GM19467 (cell line): ENCODE results near the gene SCRG1.

Experiments used
- ATAC-seq: cut with Tn5 transposase; IDR thresholded peaks from one replicate; pipeline ENCODE4 v1.9.1; 2021; ENCODE audit warnings: mild to moderate bottlenecking, moderate library complexity; ENCODE audit not compliant: unreplicated experiment

The SCRG1 gene

DNA sequence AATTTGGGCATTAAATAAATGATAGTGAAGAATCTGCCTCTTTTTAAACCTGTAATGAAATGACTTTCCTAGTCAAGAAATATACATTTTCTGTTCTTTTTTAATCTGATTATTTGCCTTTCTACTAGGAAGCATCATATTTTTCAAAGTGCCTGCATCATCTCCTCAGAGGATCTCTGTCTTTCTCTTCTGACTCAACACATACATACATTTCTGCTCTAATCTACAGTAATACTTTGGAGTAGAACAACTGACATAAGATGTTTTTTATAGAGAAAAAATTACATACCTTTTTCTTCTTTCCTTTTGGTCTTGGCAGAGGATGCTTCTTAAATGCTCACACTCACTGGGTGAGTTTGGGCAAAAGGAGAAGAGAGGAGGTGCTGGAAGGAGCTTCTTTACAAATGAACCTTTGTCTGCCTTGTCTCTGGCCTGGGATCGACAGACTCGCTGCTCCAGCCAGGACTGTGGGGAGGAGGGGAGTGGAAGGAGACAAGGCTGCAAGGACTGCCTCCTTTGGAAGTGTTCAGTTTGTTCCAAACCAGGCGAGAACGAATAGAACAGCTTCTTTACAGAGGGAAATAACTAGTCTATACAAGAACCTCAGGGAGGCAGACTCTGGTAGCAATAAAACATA is at the start of gene SCRG1:
Gene SCRG1, minus strand, starts transcription at position 338 of the 637 bp plus-strand sequence. CDS start 7,702 bp downstream, outside the sequence.
- ATAC-seq = no peak

DNA sequence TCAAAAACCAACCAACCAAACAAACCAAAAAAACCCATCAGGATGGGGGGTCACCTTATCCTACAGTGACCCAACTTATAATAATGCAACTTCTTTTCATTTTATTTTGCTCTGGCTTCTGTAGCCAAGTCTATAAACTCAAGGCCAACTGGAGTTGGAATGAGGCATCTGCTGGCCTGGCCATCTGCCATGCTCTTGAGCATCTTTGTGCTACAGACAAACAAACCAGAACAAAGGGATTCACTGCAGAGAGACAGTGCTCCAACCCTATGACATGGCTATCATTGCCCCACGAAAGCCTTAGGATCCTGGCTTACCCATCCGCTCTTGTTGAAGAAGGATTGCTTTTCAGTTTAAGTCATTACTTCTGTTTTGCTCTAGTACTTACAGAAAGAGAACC is 49.2 kb upstream of the SCRG1 start:
- no peak for ATAC-seq

DNA sequence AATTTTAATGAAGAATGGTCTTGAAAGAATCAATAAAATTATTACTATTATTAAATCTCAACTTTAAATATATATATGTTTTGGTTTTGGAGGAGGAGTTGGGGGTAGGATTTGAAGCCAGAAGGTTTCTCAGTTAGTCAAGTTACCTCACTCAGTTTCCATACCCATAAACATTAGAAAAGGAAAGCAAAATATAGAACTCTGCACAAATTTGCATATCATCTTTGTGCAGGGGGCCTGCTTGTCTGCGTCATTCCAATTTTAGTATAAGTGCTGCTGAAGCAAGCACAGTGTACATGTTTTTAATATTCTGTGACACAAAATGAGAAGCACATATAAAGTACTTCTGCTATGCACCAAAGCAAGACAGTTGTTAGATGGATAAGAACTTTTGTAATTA is 47.5 kb upstream of the SCRG1 start:
- ATAC-seq = peak; percentile 90

DNA sequence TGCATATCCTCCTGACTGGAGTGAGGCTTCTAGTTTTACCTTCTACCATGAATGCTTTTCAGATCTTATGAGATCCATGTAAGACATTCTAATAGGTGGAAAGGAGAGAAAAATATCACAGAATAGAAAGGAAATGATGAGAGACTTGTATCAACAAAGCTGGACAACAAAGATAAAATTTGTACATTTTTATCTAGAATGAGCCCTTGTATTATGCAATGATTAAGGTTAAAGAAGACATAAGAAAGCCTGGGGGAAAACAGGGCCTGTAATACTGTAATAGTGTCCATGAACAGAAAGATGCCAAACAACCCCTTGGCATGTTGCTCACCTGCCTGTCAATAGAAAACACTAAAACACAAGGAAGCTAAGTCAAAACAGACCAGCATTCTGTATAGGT is 44.2 kb upstream of the SCRG1 start:
- no peak for ATAC-seq

DNA sequence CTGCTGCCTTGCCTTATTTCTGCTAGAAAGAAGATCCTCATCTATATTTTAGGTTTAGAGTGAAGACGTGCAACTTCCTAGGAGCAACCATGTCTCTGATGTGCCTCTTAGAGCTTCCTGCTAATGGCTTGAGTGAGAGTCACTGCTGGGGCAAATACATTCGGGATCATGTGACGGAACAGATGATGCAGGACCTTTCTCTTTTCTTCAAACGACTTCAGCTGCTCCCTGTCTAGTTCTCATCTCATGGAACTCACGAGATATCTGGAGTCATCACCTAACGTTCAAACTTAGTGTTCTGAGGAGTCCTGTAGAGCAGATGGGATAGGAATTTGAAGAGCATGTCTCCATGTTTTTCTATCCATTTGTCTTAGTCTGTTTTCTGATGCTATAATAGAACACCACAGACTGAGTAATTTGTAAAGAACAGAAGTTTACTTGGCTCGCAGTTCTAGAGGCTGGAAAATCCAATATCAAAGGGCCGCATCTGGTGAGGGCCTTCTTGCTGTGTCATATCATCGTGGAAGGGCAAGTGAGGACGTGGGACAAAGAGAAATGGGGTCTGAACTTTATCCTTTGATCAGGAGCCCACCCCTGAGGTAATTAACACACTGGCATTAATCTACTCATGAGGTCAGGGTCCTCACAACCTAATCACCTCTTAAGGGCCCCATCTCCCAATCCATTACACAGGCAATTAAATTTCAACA is 43.5 kb upstream of the SCRG1 start:
- no peak for ATAC-seq

DNA sequence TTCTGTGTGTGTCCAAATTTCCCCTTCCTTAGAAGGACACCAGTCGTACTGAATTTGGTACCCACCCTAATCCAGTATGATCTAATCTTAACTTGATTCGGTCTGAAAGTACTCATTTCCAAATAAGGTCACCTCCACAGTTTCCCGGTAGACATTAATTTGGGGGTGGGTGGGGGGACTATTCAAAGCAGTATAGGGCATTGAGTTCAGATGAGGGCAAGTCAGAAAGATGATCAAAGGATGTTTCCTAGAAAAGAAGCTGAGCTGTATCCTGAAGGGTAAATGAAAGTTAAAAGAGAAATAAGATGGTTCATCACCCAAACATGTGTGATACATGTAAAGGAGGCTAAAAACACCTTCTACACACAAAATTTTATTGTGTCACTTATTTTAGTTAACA is 42.0 kb upstream of the SCRG1 start:
- no peak for ATAC-seq

DNA sequence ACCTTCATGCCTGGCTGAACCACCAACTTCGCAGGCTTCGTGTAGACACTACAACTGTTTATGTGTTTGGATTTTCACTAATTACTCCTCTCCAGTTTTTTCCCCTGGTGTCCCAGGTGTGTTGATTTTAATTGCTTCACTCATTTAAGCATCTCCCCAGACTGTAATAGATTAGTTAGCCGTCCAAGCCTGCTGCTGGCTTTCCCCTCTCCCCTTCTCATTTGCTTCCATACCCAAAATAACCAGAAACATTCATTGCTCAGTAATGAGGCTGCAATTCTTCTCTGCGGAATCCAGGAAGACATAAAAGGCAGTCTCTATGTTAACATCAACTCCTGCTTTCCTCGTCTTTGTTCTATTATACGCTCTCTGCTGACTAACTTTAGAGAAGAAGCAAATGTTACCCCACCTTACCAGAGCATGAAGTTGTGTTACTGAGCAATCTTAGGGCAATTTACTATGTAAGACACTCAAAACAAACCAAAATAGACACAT is 37.9 kb upstream of the SCRG1 start:
- no peak for ATAC-seq

DNA sequence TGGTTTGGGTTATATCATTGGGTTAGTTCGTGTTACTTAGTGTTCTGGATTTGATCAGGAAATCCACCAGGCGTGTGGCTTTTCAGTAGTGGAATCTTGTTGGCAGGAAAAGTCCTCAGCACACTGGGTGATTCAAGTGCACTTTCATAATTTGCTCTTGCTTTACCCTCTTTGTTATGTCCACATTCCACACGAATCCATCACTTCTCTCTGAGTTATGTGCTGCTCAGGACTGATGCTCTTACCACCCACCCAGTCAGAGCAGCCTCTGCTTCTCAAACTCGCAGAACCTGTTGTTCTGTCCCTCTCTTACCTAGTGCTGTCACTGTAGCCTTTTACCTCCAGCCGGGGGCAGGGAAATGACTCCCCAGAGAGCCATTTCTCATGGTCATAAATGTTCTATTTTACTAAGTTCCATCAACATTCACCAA is 37.2 kb upstream of the SCRG1 start:
- ATAC-seq = no peak

DNA sequence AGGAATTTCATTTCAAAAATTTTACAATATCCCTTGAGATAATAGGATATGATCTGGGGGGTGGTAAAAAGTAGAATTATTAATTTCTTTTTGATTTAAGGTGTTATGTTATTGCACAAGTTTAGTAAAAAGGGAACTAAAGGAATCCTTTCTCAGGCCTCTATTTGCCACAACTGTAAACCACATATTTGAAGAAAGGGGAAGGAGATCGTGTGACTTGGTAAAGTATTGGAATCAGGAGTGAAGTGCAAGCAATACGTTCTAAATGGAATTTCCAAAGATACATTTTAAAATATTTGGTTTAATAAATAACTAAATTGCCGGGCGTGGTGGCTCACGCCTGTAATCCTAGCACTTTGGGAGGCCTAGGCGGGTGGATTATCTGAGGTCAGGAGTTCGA is 35.3 kb upstream of the SCRG1 start:
- ATAC-seq = no peak

DNA sequence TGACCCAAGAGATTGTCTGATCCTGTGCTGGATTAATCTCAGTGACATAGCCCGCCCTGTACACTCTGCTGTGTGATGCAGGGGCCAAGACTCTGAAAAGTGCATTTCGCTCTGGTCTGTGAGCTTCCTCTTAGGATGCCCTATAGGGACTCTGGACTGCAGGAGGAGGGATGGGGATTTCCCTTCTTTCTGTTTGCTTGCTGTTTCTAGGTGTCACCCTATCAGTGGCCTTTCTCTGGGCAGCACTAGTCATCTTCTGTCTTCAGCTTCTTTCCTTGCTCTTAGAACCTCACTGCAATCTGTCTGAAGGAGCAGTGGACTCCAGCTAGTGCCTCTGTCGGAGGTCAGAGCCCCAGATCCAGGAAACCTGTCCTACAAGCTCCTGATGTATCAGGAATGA is 34.5 kb upstream of the SCRG1 start:
- no peak for ATAC-seq

DNA sequence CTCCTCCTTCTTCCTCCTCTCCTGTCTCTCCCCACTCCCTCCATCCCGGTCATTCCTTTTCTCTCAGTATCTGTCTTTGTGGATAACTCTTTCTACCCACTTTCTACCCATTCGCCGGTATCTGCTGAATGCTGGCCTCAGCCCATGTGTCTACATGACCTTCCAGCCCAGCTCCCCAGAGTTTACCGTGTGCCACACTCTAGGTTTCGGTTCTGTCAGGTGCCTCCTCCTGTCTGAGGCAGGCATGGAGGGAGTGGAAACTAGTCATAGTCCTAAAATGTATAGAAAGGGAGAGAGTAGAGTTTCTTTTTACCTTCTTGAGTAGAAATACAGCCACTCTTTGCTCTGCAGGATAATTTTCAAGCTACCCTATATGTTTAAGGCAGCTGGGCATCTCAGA is 33.5 kb upstream of the SCRG1 start:
- ATAC-seq = no peak

DNA sequence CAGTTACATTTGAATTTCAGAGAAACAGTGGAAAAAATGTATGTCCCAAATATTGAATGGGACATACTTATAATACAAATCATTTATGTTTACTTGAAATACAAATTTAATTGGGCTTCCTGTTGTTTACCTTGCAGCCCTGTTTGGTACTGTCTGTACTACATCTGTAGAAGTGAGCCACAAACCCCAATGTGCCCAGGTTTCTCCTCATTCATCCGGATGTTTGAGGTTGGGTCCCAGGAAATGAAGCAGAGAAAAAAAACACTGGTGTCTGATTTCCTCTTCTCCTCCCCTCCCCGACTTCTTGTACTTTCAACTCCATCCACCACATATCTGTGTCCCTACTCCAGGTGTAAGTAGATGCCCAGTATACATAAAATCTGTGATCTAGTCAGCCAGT is 27.1 kb upstream of the SCRG1 start:
- ATAC-seq = no peak

DNA sequence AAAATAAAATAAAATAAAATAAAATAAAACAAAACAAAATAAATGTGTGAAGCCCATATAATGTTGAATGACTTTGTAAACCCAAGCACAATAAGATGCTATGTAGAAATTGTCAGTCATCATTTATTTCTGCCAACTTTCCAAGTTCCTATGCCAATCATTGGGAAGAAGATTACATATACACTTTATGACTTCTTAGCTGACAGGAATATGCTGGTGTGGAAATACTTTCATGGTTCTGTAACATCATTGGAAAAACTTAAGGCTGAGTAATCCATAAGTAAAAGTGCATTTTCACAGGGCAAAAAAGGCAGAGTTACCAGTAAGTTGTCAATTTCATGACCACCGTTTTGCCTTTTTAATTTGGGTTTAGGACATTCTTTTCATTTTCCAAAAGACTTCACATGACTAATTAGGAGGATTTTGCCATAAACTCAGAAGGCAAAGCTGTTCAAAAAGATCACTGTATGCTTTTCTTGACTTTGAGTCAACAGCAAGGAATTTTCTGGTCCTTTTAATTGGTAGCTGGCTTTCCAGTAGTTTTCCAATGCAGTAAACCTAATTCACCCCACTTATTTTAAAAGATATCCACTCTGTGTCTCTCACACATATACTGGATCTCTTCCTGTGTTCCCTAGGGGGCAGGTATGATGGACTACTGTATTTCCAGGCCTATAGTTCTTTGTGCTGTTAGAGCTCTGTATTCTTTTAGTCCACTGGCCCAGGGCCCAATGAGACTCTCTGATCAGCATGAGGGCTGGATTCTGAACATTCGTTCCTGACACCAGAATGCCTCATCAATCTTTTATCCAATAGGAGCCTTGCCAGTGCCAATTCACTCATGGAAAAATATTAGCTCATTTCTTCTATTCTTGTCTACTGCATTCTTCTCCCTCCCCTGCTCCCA is 26.2 kb upstream of the SCRG1 start:
- ATAC-seq = no peak

DNA sequence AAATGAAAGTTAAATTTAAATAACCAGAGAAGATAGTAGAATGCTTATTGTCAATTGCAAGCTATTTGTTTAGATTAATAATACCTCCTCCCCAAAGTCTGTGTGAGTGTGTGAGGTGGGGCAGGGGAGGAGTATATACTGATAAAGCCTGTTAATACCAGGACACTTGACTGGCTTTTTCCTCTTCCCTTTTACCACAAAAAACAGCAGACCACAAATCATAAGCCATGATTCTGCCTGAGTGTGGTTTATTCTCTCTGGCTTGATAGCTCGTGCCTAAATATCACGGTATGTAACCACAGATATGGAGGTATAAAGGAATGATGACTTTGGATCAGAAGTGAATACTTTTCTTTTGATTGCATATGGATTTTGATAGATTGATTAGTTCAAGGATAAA is 21.9 kb upstream of the SCRG1 start:
- ATAC-seq = no peak

DNA sequence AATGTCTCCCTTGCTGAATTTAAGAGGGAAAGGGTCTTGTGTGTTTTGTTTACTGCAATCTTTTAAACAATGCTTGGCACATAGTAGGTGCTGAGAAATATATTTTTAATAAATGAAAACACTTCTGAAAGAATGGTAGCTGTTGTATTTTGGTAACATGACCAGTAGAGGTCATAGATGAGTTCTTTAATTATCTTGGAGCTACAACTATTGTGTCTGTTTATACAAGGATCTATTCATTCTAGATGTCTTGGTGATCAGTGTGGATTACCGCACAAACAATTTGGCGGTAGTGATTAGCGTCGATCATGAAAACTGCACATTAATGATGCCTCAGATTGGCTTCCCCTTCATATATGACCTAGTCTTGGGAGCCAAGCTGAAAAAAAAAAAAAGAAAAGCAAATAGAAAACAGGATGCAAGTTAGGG is 21.4 kb upstream of the SCRG1 start:
- ATAC-seq = no peak

DNA sequence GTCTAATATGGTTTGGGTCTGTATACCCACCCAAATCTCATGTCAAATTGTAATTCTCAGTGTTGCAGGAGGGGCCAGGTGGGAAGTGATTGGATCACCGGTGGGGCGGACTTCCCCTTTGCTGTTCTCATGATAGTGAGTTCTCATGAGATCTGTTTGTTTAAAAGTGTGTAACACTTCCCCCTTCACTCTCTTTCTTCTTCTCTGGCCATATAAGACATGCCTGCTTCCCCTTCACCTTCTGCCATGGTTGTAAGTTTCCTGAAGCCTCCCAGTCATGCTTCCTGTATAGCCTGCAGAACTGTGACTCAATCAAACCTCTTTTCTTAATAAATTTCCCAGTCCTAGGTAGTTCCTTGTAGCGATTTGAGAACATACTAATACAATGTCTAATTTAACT is 19.7 kb upstream of the SCRG1 start:
- ATAC-seq = no peak

DNA sequence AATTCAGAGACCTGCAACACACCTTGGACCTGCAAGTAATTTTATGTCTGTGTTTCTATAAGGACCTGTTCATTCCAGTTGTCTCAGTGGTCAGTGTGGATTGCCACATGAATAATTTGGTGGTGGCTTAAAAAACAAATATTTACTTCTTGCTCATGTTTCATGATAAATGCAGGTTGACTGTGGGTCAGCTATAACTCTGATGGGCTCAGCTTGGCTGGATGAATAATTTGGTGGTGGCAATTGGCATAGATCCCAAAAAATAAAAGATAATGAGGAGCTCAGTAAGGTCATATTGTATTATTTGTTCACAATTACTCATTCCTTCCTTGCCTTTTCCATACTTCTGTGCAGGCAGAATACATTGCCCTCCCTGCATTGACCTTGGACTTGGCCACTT is 18.9 kb upstream of the SCRG1 start:
- no peak for ATAC-seq

DNA sequence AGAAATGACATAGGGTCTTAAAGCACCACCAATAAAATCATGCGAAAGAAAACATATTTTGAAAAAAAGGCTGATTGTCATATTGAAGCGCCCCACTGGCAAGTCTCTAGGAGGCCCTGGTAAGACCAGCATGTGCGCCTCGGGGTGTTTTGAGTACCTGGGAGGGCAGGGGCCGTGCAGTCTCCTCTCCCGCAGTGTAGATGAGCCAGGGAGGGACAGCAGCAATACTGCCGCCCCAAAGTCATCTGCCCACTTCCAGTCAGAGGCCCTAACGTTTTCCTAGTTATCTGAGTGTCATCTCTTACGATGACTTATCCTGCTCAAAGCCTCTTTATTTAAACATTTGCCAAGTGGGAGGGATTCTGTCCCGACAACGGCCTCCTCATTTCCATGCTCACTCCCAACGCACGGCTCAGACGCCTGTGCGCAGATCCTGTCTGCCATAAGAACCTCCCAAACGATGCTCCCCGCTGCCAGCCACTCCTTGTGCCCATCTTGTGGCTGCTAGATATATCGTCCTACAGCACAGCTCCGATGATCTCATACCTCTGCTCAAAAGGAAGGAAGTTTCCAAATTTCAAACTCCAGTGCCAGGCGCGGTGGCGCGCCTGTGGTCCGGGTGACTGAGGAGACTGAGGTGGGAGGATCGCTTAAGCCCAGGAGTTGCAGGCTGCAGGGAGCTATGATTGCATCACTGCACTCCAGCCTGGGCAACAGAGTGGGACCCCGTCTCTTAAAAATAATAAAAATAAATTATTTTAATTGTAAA is 17.2 kb upstream of the SCRG1 start:
- no peak for ATAC-seq

DNA sequence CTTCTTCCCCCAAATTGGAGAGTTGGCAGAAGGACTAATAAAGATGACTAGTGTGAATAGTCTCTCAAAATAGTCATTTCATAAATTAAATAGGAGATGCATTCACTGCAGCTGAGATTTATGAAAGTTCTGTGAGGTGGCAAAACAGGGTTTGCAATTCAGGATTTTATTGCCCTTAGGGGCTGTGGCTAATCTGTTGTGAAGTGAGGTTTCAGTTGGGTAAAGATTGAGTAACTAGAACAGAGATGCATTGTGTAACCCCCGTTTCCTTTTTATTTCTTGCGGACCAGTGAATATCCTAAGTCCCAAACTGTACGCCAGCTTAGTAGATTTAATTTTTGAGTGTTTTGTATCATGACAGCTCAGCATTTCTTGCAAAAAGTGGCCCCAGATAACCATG is 16.2 kb upstream of the SCRG1 start:
- no peak for ATAC-seq

DNA sequence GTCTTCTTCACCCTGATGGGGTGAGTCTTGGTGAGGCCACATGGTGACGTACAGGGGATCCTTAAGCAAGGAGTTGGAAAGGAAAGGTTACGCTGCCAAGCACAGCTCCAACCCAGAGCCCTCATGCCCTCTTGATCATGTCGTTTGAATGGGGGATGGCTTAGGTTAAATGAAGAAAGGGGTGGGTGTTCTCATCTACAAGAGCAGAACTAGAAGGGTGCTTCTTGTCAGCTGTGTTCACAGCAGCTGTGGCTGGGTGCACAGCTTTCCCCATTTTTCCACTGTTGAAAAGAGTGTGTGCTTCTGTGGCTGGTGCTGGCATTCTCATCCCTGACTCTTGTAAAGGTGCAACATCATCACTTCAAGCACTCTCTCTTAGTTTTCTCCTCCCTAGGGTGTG is 15.5 kb upstream of the SCRG1 start:
- no peak for ATAC-seq

DNA sequence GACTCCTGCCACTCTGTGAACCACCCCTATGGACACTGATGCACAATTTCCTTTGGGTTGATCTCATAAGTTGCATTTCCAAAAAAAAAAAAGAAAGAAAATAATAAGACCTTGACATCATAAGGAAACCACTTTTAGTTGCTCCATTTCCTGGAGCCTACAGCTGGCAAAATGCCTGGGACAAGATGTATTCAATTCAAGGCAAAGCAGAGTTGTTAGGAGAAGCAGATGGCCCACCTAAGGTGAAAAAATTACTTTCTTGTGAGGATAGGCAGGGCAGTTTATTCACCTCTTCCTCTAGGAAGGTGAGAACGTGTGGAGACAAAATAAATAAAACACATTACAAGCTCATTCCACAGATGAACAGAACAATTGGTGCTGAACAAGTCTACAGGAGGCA is 14.1 kb upstream of the SCRG1 start:
- no peak for ATAC-seq
